GM12891 (cell line): ENCODE data around the gene TSSC4.

Experiments
- PAX5 ChIP-seq: IDR thresholded peaks from 2 replicates; pipeline ENCODE4 v1.6.1; 2011; ENCODE audit warnings: low read length, moderate library complexity, mild to moderate bottlenecking; ENCODE audit not compliant: insufficient read depth, severe bottlenecking
- POLR2A ChIP-seq: IDR thresholded peaks from 2 replicates; pipeline ENCODE4 v1.6.1; 2011; ENCODE audit warnings: low read depth, low read length, control low read depth
- POLR2AphosphoS5 ChIP-seq: IDR thresholded peaks from 2 replicates; pipeline ENCODE4 v1.6.1; 2011; ENCODE audit warnings: low read depth, low read length, control low read depth
- SPI1 ChIP-seq: IDR thresholded peaks from 2 replicates; pipeline ENCODE4 v1.6.1; 2011; ENCODE audit warnings: low read depth, low read length, control low read depth
- TAF1 ChIP-seq: IDR thresholded peaks from 2 replicates; pipeline ENCODE4 v1.6.1; 2011; ENCODE audit warnings: low read depth, low read length, control low read depth

GRCh38 chr11:2365571-2366210 lies 34.9 kb upstream of the TSSC4 start:
- TF ChIP-seq POLR2A (no peak), POLR2AphosphoS5 (no peak), TAF1 (no peak), SPI1 (no peak), PAX5 (no peak)
